GM12878 (cell line): ENCODE data around the gene MYOM1. TPM values are rescaled to one million over a fixed set of nuclear protein-coding genes. Genes with fewer than 3 reads are reported as not detected.

Source experiments
- ATAC-seq: fragments of 200-7000 bp; cut with Tn5 transposase; 3 replicates; pipeline ENCODE4 v1.9.1; 2020; ENCODE audit warnings: mild to moderate bottlenecking, moderate library complexity
- BruUV-seq: library from RNA; stranded (reverse); fragments of 400-500 nt; replicated peaks from 2 replicates; lab custom pipeline; 2021; lab: Mats Ljungman, UMichigan
- CTCF ChIA-PET: fragments of 300-600 bp; sonication (Branson Sonifier 250); formaldehyde crosslinking; extraction: SDS; loops from one replicate; lab custom pipeline; 2021; ENCODE audit warnings: inconsistent platforms; lab: Yijun Ruan, JAX
- POLR2A ChIA-PET: fragments of 350-600 bp; formaldehyde crosslinking; extraction: SDS; loops from one replicate; lab custom pipeline; 2021; ENCODE audit warnings: inconsistent platforms; lab: Charles Lee
- RAD21 ChIA-PET: fragments of 300-600 bp; sonication (Branson Sonifier 250); formaldehyde crosslinking; loops from one replicate; lab custom pipeline; 2023; ENCODE audit warnings: antibody characterized with exemption; ENCODE audit not compliant: unreplicated experiment; lab: Charles Lee
- SMC1A ChIA-PET: fragments of 300-600 bp; sonication (Branson Sonifier 250); formaldehyde crosslinking; loops from one replicate; lab custom pipeline; 2023; ENCODE audit not compliant: unreplicated experiment, uncharacterized antibody; lab: Charles Lee
- DNase-seq: peaks from one replicate; pipeline ENCODE4 v3.0.0-alpha.2; 2011; ENCODE audit warnings: low read depth, low spot score
- FAIRE-seq: peaks from 3 replicates; lab custom pipeline; 2011; peaks lifted over from hg19 to GRCh38; lab: Jason Lieb, UNC
- H2AFZ ChIP-seq: 2 replicates; pipeline ENCODE4 v1.6.0; 2011; ENCODE audit warnings: low read depth, low read length, control low read depth; ENCODE audit not compliant: control insufficient read depth
- H3K27ac ChIP-seq: 2 replicates; pipeline ENCODE4 v1.5.1; 2011; ENCODE audit warnings: control low read depth; ENCODE audit not compliant: control insufficient read depth, insufficient read depth
- H3K27me3 ChIP-seq, 2 experiments: replicated peaks in 1 of 2; 2 replicates each; pipeline versions ENCODE4 v1.6.0 to v1.6.1; 2011; ENCODE audit warnings: low read length in 1 of 2; ENCODE audit not compliant: control insufficient read depth in 2 of 2, insufficient read depth in 2 of 2
- H3K36me3 ChIP-seq, 2 experiments: 2 replicates each; pipeline ENCODE4 v1.5.1; 2011; ENCODE audit warnings: low read length in 1 of 2; ENCODE audit not compliant: control insufficient read depth in 2 of 2, insufficient read depth in 2 of 2
- H3K4me1 ChIP-seq: 2 replicates; pipeline ENCODE4 v1.6.1; 2011; ENCODE audit warnings: mild to moderate bottlenecking, low read length, moderate library complexity, mixed read lengths; ENCODE audit not compliant: control insufficient read depth, insufficient read depth
- H3K4me2 ChIP-seq: 2 replicates; pipeline ENCODE4 v1.6.0; 2011; ENCODE audit warnings: control low read depth; ENCODE audit not compliant: control insufficient read depth, insufficient read depth
- H3K4me3 ChIP-seq: fragments of 200-600 bp; sonication (generic); 2 replicates; pipeline ENCODE4 v1.5.1; 2016
- H3K79me2 ChIP-seq: 2 replicates; pipeline ENCODE4 v1.6.0; 2011; ENCODE audit warnings: low read length; ENCODE audit not compliant: control insufficient read depth, insufficient read depth
- H3K9ac ChIP-seq: 2 replicates; pipeline ENCODE4 v1.8.0; 2011; ENCODE audit warnings: low read length, control low read depth, mixed read lengths; ENCODE audit not compliant: control insufficient read depth, insufficient read depth
- H3K9me3 ChIP-seq: replicated peaks from 3 replicates; pipeline ENCODE4 v1.5.1; 2011; ENCODE audit warnings: mild to moderate bottlenecking, low read length; ENCODE audit not compliant: control insufficient read depth, insufficient read depth
- H4K20me1 ChIP-seq: 2 replicates; pipeline ENCODE4 v1.6.0; 2011; ENCODE audit not compliant: control insufficient read depth, insufficient read depth
- DPF2 ChIP-seq: fragments of 450-650 bp; IDR thresholded peaks from 2 replicates; pipeline ENCODE4 v1.6.1; 2017; ENCODE audit warnings: mild to moderate bottlenecking
- EZH2 ChIP-seq: IDR thresholded peaks from 2 replicates; pipeline ENCODE4 v1.6.1; 2012; ENCODE audit warnings: low read depth, mild to moderate bottlenecking, control low read depth, inconsistent platforms, low read length, borderline replicate concordance; ENCODE audit not compliant: control insufficient read depth
- IKZF1 ChIP-seq: fragments of 450-650 bp; conservative IDR thresholded peaks from 2 replicates; pipeline ENCODE4 v1.6.1; 2017; ENCODE audit warnings: antibody characterized with exemption, mild to moderate bottlenecking
- MEF2A ChIP-seq: IDR thresholded peaks from 2 replicates; pipeline ENCODE4 v1.6.1; 2011; ENCODE audit warnings: low read depth, mild to moderate bottlenecking, low read length, moderate library complexity; ENCODE audit not compliant: insufficient read depth
- MXI1 ChIP-seq: fragments of 150-350 bp; IDR thresholded peaks from 2 replicates; pipeline ENCODE4 v1.6.1; 2011; ENCODE audit warnings: low read depth, mild to moderate bottlenecking, inconsistent platforms, low read length, improper control_type of control experiment
- MYB ChIP-seq: fragments of 150-350 bp; IDR thresholded peaks from 2 replicates; pipeline ENCODE4 v1.6.1; 2014; ENCODE audit warnings: mild to moderate bottlenecking, low read depth, low read length, borderline replicate concordance
- SIN3A ChIP-seq: IDR thresholded peaks from 2 replicates; pipeline ENCODE4 v1.6.1; 2012; ENCODE audit warnings: low read depth, low read length, improper control_type of control experiment
- TBL1XR1 ChIP-seq: IDR thresholded peaks from 2 replicates; pipeline ENCODE4 v1.6.1; 2012; ENCODE audit warnings: low read depth, low read length, improper control_type of control experiment
- YY1 ChIP-seq: IDR thresholded peaks from 2 replicates; pipeline ENCODE4 v1.6.1; 2011; ENCODE audit warnings: low read depth, mild to moderate bottlenecking, low read length
- ZNF622 ChIP-seq: fragments of 450-650 bp; IDR thresholded peaks from 2 replicates; pipeline ENCODE4 v1.6.1; 2017; ENCODE audit warnings: mild to moderate bottlenecking, inconsistent platforms
- WGBS: methylation state at CpG from one replicate; pipeline ENCODE4 v1.1.6; 2016; ENCODE audit warnings: low lambda C conversion rate; ENCODE audit not compliant: insufficient replicate concordance, insufficient coverage; ENCODE audit errors: missing lambda C conversion rate; 5-methylcytosine and 5-hydroxymethylcytosine counted together
- in situ Hi-C: fragments of 300-500 bp; cut with MboI; formaldehyde crosslinking; loops from 9 replicates; pipeline ENCODE4 v1.14.3; 2018; ENCODE audit warnings: mixed read lengths
- intact Hi-C: fragments of 100-400 bp; cut with micrococcal nuclease; formaldehyde crosslinking; loops from one replicate; pipeline ENCODE4 v1.14.2; 2022; ENCODE audit not compliant: unreplicated experiment
- polyA plus RNA-seq, 11 experiments: library from polyadenylated mRNA; depleted of rRNA in 4 of 11; unstranded in 6 of 11; stranded (reverse) in 5 of 11; fragments of >200 nt; fragmentation: Nextera tagmentation in 4 of 11; fragmentation: Illumina TruSeq in 1 of 11; extraction: Ambion mirVana in 4 of 11; extraction: Trizol in 1 of 11; gene quantifications; 1 replicate in 1 of 11; 2 replicates in 10 of 11; pipeline versions ENCODE4 v1.2.1 to v1.2.3, GENCODE V29; 2011 to 2016; ENCODE audit warnings: inconsistent platforms in 2 of 11, missing spikeins in 2 of 11, low read depth in 1 of 11
- total RNA-seq, 4 experiments: library from RNA; depleted of rRNA in 3 of 4; stranded (reverse); fragments of >200 nt in 3 of 4; fragmentation: Illumina TruSeq in 1 of 4; extraction: Trizol in 1 of 4; gene quantifications; 2 replicates each; pipeline versions ENCODE4 v1.2.1 to v1.2.3, GENCODE V29; 2013 to 2021

MYOM1 gene
- total and polyA plus RNA-seq, 10 of the 15 experiments (the other 5 are each of a cell fraction or from before 2014, with no cell fraction given): 0.06 to 1.0 (median 0.57) TPM

- TF ChIP-seq ZNF622: no peak
- ATAC-seq: peak; percentile 23; the same call in 1 of the 3 replicates
- no peaks in the 10 kb centered on the region for H3K27me3 ChIP-seq
- no peaks in the 10 kb centered on the region for H3K9me3 ChIP-seq
- no peaks in the 10 kb centered on the region for H4K20me1 ChIP-seq
- POLR2A ChIA-PET: no interaction called here
- H3K4me3 ChIP-seq: peak overlapping the region; percentile 20; the same call in 1 of the 2 replicates
- H3K79me2 ChIP-seq: peaks cover 96% of the 10 kb centered on the region
- peaks cover 0 to 2% of the 10 kb centered on the region in 2 experiments; a peak in 1 of 4 replicates for H3K36me3 ChIP-seq
- SMC1A ChIA-PET: no interaction called here
- no peak overlapping the region for H3K27ac ChIP-seq
- no peak for DNase-seq
- in situ Hi-C loops (loop anchor here (25.0 kb wide), 1 partner anchor 994 kb away; no protein-coding TSS in a partner anchor), intact Hi-C loops (no loop called here)
- no peak overlapping the region for H3K9ac ChIP-seq
- no peak for FAIRE-seq
- RAD21 ChIA-PET: no interaction called here
- peak overlapping the region; percentile 4; the same call in 1 of the 2 replicates for H3K4me2 ChIP-seq
- BruUV-seq: no TSS peak
- peaks cover 12% of the 10 kb centered on the region for H3K4me1 ChIP-seq
- no peak overlapping the region for H2AFZ ChIP-seq
- CTCF ChIA-PET: interaction anchor here (0.5 to 1.0 kb wide), 2 partner anchors 8 to 29 kb away, joined by 3 to 4 read pairs; no protein-coding TSS in a partner anchor
Observed at GRCh38 chr18:3268306-3268705, 48.5 kb upstream of the MYOM1 start.

GRCh38 chr18:3266062-3266608 is 46.4 kb upstream of the MYOM1 start:
- Histone ChIP-seq H3K9ac (0 out of 2 replicates have a peak overlapping the region, but pooled peaks have one; percentile 4), H2AFZ (no peak overlapping the region), H3K27ac (no peak overlapping the region; the same call in none of the 2 replicates), H3K79me2 (peaks cover 97% of the 10 kb centered on the region), H3K9me3 (no peaks in the 10 kb centered on the region), H3K27me3 (no peaks in the 10 kb centered on the region), H3K4me3 (peak overlapping the region; percentile 45), H3K4me1 (peaks cover 12% of the 10 kb centered on the region), H4K20me1 (no peaks in the 10 kb centered on the region), H3K4me2 (peak overlapping the region; percentile 53), H3K36me3 (peaks cover 0 to 2% of the 10 kb centered on the region in 2 experiments; a peak in 1 of 4 replicates)
- no peak for ATAC-seq
- TF ChIP-seq MEF2A (no peak), SIN3A (no peak), IKZF1 (0 out of 2 replicates have a peak, but pooled peaks have one; percentile 16), DPF2 (0 out of 2 replicates have a peak, but pooled peaks have one; percentile 33), MXI1 (no peak), EZH2 (no peak), YY1 (peak; percentile 76), MYB (no peak), TBL1XR1 (no peak)
- SMC1A ChIA-PET: interaction anchor here (1.0 to 5.2 kb wide), 6 partner anchors 8 to 400 kb away, joined by 3 to 105 read pairs (median 5); partner anchors contain the start of gene MYL12A
- no peak for FAIRE-seq
- POLR2A ChIA-PET: interaction anchor here (0.8 to 5.1 kb wide), 4 partner anchors 10 to 19 kb away, joined by 5 to 36 read pairs (median 8); partner anchors contain the start of gene MYL12A
- in situ Hi-C loops: loop anchor here (25.0 kb wide), 1 partner anchor 996 kb away; no protein-coding TSS in a partner anchor
- RAD21 ChIA-PET: interaction anchor here (1.0 to 4.6 kb wide), 5 partner anchors 10 to 1791 kb away, joined by 3 to 37 read pairs (median 6); partner anchors contain the start of gene MYL12A
- CTCF ChIA-PET: interaction anchor here (1.0 to 3.1 kb wide), 3 partner anchors 10 to 14 kb away, joined by 3 to 11 read pairs (median 3); no protein-coding TSS in a partner anchor
- intact Hi-C loops: no loop called here
- DNase-seq: no peak
- BruUV-seq: no TSS peak
- WGBS: 54% methylated on average over 7 of the region's 7 CpGs
